SU-DHL-6 (cell line): ENCODE data around the gene AVPR1B.

Experiments
- H2AFZ ChIP-seq: fragments of 200-600 bp; sonication (generic); 2 replicates; pipeline ENCODE4 v1.6.1; 2014; ENCODE audit warnings: low read depth, mild to moderate bottlenecking, moderate library complexity, mixed read lengths, antibody characterized with exemption, low read length; ENCODE audit not compliant: severe bottlenecking
- H3F3A ChIP-seq: fragments of 200-600 bp; shearing (Covaris generic); 2 replicates; pipeline ENCODE4 v1.6.0; 2016; ENCODE audit warnings: antibody characterized with exemption, mild to moderate bottlenecking; ENCODE audit not compliant: insufficient read depth
- H3K27ac ChIP-seq: fragments of 200-600 bp; sonication (generic); 2 replicates; pipeline ENCODE4 v1.5.1; 2016; ENCODE audit warnings: low read depth, mild to moderate bottlenecking, low read length, moderate library complexity, mixed read lengths
- H3K27me3 ChIP-seq: fragments of 200-600 bp; sonication (generic), shearing (Covaris generic); 2 replicates; pipeline ENCODE4 v1.6.0; 2014; ENCODE audit warnings: mild to moderate bottlenecking, low read length
- H3K36me3 ChIP-seq: fragments of 200-600 bp; sonication (generic); 2 replicates; pipeline ENCODE4 v1.6.1; 2014; ENCODE audit warnings: mild to moderate bottlenecking, low read length, mixed read lengths
- H3K4me2 ChIP-seq: fragments of 300-600, 200-600 bp; shearing (Covaris generic), sonication (generic); 2 replicates; pipeline ENCODE4 v1.6.0; 2014; ENCODE audit warnings: low read length, low read depth, mild to moderate bottlenecking; ENCODE audit not compliant: poor library complexity, severe bottlenecking
- H3K4me3 ChIP-seq: fragments of 200-600 bp; sonication (generic); 2 replicates; pipeline ENCODE4 v1.5.1; 2014; ENCODE audit warnings: antibody characterized with exemption, low read length, mild to moderate bottlenecking, mixed read lengths; ENCODE audit not compliant: insufficient read depth, poor library complexity, severe bottlenecking
- H3K79me2 ChIP-seq: fragments of 200-600 bp; sonication (generic); 2 replicates; pipeline ENCODE4 v1.6.1; 2014; ENCODE audit warnings: mild to moderate bottlenecking, low read length, moderate library complexity; ENCODE audit not compliant: insufficient read depth
- H3K9ac ChIP-seq: fragments of 200-600 bp; sonication (generic); 2 replicates; pipeline ENCODE4 v1.7.0; 2014; ENCODE audit warnings: mild to moderate bottlenecking, low read length
- H3K9me2 ChIP-seq: fragments of 200-600 bp; sonication (generic); replicated peaks from 2 replicates; pipeline ENCODE4 v1.6.1; 2014; ENCODE audit warnings: low read length; ENCODE audit not compliant: insufficient read depth
- H3K9me3 ChIP-seq: fragments of 200-600 bp; sonication (generic); 2 replicates; pipeline ENCODE4 v1.6.1; 2014; ENCODE audit warnings: low read length, mixed read lengths; ENCODE audit not compliant: insufficient read depth
- H4K20me1 ChIP-seq: fragments of 200-600 bp; sonication (generic); 2 replicates; pipeline ENCODE4 v1.6.1; 2014; ENCODE audit warnings: low read depth, mild to moderate bottlenecking, antibody characterized with exemption, low read length, moderate library complexity, mixed read lengths
- EZH2phosphoT487 ChIP-seq: fragments of 200-600 bp; sonication (generic), shearing (Covaris generic); conservative IDR thresholded peaks from 2 replicates; pipeline ENCODE4 v1.6.1; 2018; ENCODE audit warnings: mild to moderate bottlenecking, antibody characterized with exemption, low read length, moderate library complexity, mixed read lengths
- TF ChIP-seq, protein P1 (sequence below): fragments of 200-600 bp; sonication (generic); IDR thresholded peaks from one replicate; pipeline ENCODE4 v1.5.1; 2017; ENCODE audit warnings: antibody characterized with exemption, mild to moderate bottlenecking, low read length, moderate library complexity; ENCODE audit not compliant: insufficient read depth, poor library complexity, severe bottlenecking

AVPR1B gene

DNA sequence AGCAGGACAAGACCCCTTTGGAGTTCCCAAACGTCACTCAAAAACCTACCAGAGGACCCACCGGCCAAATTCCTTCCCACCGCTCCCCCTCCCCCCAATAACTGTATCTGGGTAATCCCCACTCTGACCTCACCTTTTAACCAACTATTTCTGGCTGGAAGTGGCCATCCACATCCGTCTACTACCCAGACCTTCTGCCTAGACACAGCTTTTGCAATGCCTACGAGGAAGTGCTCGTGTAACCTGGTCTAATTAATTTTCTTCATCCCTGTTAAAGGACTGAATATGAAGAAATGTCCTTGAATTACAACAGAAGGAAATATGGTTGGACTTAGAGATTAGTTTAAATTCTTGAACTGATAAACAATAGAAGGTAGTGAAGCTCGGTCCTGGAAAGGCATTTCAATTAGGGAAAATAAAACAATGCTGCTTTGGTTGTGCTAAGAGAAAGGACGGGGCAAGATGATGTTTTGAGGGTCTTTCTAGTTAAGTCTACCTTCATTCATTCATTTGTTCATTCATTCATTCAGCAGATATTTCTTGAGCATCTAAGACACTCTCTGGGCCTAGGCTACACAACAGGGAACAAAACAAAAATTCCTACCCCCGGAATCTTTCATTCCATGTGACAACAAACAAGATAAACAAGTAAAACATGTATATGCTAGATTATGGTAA is 18.8 kb downstream of the AVPR1B start:
- no peak overlapping the region for H3K4me3 ChIP-seq
- no peak overlapping the region for H3K9ac ChIP-seq
- no peaks in the 10 kb centered on the region for H4K20me1 ChIP-seq
- H3K27me3 ChIP-seq, result no peaks in the 10 kb centered on the region
- H3K79me2 ChIP-seq, result no peaks in the 10 kb centered on the region
- H3F3A ChIP-seq, result no peaks in the 10 kb centered on the region
- H3K9me3 ChIP-seq, result no peaks in the 10 kb centered on the region
- H3K4me2 ChIP-seq, result no peak overlapping the region
- no peak overlapping the region for H2AFZ ChIP-seq
- no peaks in the 10 kb centered on the region for H3K36me3 ChIP-seq
- TF ChIP-seq, protein P1, sequence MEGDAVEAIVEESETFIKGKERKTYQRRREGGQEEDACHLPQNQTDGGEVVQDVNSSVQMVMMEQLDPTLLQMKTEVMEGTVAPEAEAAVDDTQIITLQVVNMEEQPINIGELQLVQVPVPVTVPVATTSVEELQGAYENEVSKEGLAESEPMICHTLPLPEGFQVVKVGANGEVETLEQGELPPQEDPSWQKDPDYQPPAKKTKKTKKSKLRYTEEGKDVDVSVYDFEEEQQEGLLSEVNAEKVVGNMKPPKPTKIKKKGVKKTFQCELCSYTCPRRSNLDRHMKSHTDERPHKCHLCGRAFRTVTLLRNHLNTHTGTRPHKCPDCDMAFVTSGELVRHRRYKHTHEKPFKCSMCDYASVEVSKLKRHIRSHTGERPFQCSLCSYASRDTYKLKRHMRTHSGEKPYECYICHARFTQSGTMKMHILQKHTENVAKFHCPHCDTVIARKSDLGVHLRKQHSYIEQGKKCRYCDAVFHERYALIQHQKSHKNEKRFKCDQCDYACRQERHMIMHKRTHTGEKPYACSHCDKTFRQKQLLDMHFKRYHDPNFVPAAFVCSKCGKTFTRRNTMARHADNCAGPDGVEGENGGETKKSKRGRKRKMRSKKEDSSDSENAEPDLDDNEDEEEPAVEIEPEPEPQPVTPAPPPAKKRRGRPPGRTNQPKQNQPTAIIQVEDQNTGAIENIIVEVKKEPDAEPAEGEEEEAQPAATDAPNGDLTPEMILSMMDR, result no peak
- no peak for TF ChIP-seq EZH2phosphoT487
- no peaks in the 10 kb centered on the region for H3K9me2 ChIP-seq
- no peak overlapping the region for H3K27ac ChIP-seq

DNA sequence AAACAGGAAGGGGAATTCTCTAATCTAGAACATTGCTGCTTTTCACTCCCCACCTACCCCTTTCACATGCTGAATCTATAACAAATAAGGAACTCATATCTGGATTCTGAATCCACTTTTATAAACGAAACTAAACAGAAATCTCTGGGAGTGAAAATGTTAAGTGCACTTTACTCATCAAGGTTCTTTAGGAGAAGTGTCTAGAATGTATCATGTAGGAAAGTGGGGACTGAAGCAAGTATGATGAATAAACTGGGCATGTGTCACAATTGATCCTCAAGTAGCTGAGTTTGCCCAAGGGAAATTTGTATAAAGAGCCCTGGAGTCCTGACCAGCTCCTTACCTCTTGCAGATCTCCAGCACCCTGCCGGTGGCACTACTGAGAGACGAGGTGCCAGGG is 19.8 kb downstream of the AVPR1B start:
- Histone ChIP-seq H3K9ac (no peak overlapping the region), H3F3A (no peaks in the 10 kb centered on the region), H3K9me2 (no peaks in the 10 kb centered on the region), H2AFZ (no peak overlapping the region), H3K79me2 (no peaks in the 10 kb centered on the region), H3K9me3 (no peaks in the 10 kb centered on the region), H3K27me3 (no peaks in the 10 kb centered on the region), H3K27ac (no peak overlapping the region), H3K4me2 (no peak overlapping the region), H3K4me3 (no peak overlapping the region), H4K20me1 (no peaks in the 10 kb centered on the region), H3K36me3 (no peaks in the 10 kb centered on the region)
- TF ChIP-seq, protein P1, result no peak
- no peak for TF ChIP-seq EZH2phosphoT487

- no peaks in the 10 kb centered on the region for H3K27me3 ChIP-seq
- no peaks in the 10 kb centered on the region for H3K9me2 ChIP-seq
- H4K20me1 ChIP-seq, result no peaks in the 10 kb centered on the region
- H3F3A ChIP-seq, result no peaks in the 10 kb centered on the region
- H3K9ac ChIP-seq, result no peak overlapping the region
- H3K27ac ChIP-seq, result no peak overlapping the region
- no peaks in the 10 kb centered on the region for H3K9me3 ChIP-seq
- no peaks in the 10 kb centered on the region for H3K79me2 ChIP-seq
- no peak overlapping the region for H2AFZ ChIP-seq
- no peak for TF ChIP-seq EZH2phosphoT487
- TF ChIP-seq, protein P1, result no peak
- no peak overlapping the region for H3K4me2 ChIP-seq
- H3K4me3 ChIP-seq, result no peak overlapping the region
- no peaks in the 10 kb centered on the region for H3K36me3 ChIP-seq
Observed at GRCh38 chr1:206094024-206094423, 23.2 kb downstream of the AVPR1B start.
